Measurements from ENCODE around the gene ICA1L.
"Not testable (repeated sequence)": the region's sequence is repeated elsewhere in the genome, so short reads cannot be mapped to it uniquely, and the experiment has no call there.

ICA1L gene

DNA sequence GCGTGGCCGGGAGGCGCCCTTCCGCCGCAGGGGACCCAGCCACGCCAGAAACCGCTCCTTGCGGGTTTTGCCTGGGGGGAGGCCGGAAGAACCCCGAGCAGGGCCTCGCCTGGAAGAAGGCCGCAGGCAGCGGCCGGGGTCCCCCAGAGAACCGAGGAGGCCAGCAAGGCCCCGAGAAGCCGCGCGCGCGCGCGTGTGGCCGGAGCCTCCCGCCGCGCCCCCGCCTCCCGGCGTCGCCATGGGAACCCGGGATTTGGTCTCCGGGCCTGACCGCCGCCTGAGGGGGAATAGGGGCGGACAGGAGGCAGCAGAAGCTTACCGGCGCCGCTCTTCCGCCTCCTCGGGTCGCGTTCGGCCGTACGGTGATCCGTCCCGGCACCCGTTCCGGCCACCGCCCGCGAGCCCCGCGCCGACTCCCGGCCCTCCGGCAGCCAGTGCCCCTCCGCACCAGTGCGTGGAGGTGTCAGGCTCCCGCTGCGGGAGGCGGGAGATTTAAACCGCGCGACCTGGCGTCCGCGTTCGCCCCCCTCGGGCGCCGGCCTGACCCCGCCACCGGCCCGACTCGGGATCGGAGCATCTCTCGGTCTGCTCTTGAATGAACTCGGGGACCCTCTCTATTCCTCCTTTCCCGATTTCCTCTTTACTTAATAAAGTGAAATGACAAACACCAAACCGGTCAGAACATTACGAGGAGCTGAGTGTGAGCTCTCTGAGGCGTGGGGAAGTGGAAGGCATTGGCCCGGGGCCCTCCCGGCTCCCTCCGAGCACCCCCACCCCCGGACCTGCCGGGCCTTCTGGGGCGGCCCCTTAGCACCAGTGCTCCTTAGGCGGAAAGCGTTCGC lies at the start of gene ICA1L:
Gene ICA1L, minus strand, starts transcription at position 467 of the 842 bp plus-strand sequence. CDS start 42,757 bp downstream, outside the sequence.
- H3K36me3 Mint-ChIP-seq = no peaks in the 10 kb centered on the region
- no peaks in the 10 kb centered on the region for H3K27me3 Mint-ChIP-seq
- H3K27ac Mint-ChIP-seq = peak within 1 kb of the TSS; percentile 79
- peaks cover 15% of the 10 kb centered on the region for H3K4me1 Mint-ChIP-seq
- H3K4me3 Mint-ChIP-seq = peak within 1 kb of the TSS; percentile 90
- ATAC-seq = peak; percentile 73
- no peaks in the 10 kb centered on the region for H3K9me3 Mint-ChIP-seq

GRCh38 chr2:202918860-202919259 lies 47.3 kb upstream of the ICA1L start:
- no peaks in the 10 kb centered on the region for H3K4me1 Mint-ChIP-seq
- no peaks in the 10 kb centered on the region for H3K27me3 Mint-ChIP-seq
- no peak for ATAC-seq
- H3K9me3 Mint-ChIP-seq = no peaks in the 10 kb centered on the region
- H3K27ac Mint-ChIP-seq = no peak overlapping the region
- H3K4me3 Mint-ChIP-seq = no peak overlapping the region
- H3K36me3 Mint-ChIP-seq = peaks cover 8% of the 10 kb centered on the region

- not testable (repeated sequence) for H3K36me3 Mint-ChIP-seq, H3K27me3 Mint-ChIP-seq, H3K9me3 Mint-ChIP-seq
- ATAC-seq = peak; percentile 82
- peak overlapping the region; percentile 98 for H3K4me3 Mint-ChIP-seq
- H3K4me1 Mint-ChIP-seq = peaks cover 30% of the 10 kb centered on the region
- H3K27ac Mint-ChIP-seq = peak overlapping the region; percentile 91
These were observed 41.0 kb upstream of the ICA1L start for GRCh38 chr2:202912342-202913201.

GRCh38 chr2:202911512-202912341 lies 40.2 kb upstream of the ICA1L start, which contains the start of the genes CARF and WDR12:
Gene CARF (plus strand): TSS chr2:202912275. CDS start chr2:202941903, 29,628 bp downstream.
Gene WDR12 (minus strand): TSS chr2:202911673. CDS start chr2:202911476, 197 bp downstream.
- no peaks in the 10 kb centered on the region for H3K27me3 Mint-ChIP-seq
- ATAC-seq = peak; percentile 93
- H3K4me3 Mint-ChIP-seq = peak within 1 kb of the TSS; percentile 98
- H3K36me3 Mint-ChIP-seq = peaks cover 13% of the 10 kb centered on the region
- H3K27ac Mint-ChIP-seq = peak within 1 kb of the TSS; percentile 91
- H3K4me1 Mint-ChIP-seq = peaks cover 34% of the 10 kb centered on the region
- H3K9me3 Mint-ChIP-seq = no peaks in the 10 kb centered on the region

DNA sequence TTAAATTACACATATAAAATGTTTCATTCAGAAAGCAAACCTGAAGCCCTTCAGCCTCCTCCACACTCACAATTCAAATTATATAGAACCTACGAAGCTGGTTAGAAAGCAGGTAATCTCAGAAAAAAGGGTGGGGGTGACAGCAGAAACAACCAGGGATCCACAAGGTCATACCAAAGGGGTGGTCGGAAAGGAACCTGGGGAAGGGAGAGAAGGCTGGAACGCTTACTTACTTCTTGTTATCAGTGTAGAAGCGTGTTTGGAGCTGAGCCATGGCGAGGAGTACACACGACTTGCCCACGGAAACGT lies 39.6 kb upstream of the ICA1L start:
- peak overlapping the region; percentile 91 for H3K27ac Mint-ChIP-seq
- peaks cover 17% of the 10 kb centered on the region for H3K36me3 Mint-ChIP-seq
- H3K4me3 Mint-ChIP-seq = peak overlapping the region; percentile 98
- H3K27me3 Mint-ChIP-seq = no peaks in the 10 kb centered on the region
- H3K4me1 Mint-ChIP-seq = peaks cover 34% of the 10 kb centered on the region
- ATAC-seq = no peak
- no peaks in the 10 kb centered on the region for H3K9me3 Mint-ChIP-seq

GRCh38 chr2:202910698-202911097 lies 39.1 kb upstream of the ICA1L start:
- Mint-ChIP-seq H3K4me1 (peaks cover 34% of the 10 kb centered on the region), H3K27me3 (no peaks in the 10 kb centered on the region), H3K9me3 (no peaks in the 10 kb centered on the region), H3K4me3 (peak overlapping the region; percentile 98), H3K27ac (peak overlapping the region; percentile 91), H3K36me3 (peaks cover 20% of the 10 kb centered on the region)
- no peak for ATAC-seq

DNA sequence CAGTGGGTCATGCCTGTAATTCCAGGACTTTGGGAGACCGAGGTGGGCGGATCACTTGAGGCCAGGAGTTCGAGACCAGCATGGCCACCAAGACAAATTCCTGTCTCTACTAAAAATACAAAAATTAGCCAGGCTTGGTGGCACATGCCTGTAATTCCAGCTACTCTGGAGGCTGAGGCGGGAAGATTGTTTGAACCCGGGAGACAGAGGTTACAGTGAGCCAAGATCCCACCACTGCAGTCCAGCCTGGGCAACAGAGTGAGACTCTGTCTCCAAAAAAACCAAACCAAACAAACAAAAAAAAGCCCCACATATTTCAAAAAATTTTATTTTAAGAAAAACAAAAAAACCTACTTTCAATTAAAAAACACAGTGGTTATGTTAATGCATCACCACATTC lies 38.7 kb upstream of the ICA1L start:
- ATAC-seq, H3K9me3 Mint-ChIP-seq, H3K27me3 Mint-ChIP-seq, H3K27ac Mint-ChIP-seq: not testable (repeated sequence)
- Mint-ChIP-seq H3K4me1 (peaks cover 34% of the 10 kb centered on the region), H3K36me3 (peaks cover 25% of the 10 kb centered on the region), H3K4me3 (peak overlapping the region; percentile 98)

DNA sequence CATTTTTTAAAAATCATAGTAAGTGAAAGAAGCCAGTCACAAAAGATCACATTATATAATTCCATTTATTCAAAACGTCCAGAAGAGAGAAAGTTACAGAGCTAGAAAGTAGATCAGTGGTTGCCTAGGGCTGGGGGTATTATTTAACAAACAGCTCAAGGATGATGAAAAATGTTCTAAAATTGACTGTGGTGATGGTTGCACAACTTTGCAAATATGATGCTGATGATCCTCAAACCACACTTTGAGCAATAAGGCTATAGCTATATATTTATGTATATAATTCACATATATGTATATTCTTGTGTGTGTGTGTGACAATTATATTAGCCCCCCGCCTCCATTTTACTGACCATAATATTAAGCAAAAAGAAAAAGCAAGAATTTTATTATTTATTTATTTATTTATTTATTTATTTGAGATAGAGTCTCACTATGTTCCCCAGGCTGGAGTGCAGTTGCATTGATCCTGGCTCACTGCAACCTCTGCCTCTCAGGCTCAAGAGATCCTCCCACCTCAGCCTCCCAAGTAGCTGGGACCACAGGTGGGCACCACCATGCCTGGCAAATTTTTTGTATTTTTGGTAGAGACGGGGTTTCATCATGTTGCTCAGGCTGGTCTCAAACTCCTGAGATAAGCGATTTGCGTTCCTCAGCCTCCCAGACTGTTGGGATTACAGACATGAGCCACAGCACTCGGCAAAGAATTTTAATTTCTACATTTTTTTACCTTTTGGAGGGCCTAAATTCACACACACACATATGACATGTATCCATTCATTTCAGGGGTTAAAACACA lies 38.0 kb upstream of the ICA1L start:
- Mint-ChIP-seq H3K4me1 (peaks cover 34% of the 10 kb centered on the region), H3K27me3 (no peaks in the 10 kb centered on the region), H3K4me3 (peak overlapping the region; percentile 98), H3K27ac (no peak overlapping the region), H3K9me3 (peaks cover 1% of the 10 kb centered on the region), H3K36me3 (peaks cover 32% of the 10 kb centered on the region)
- no peak for ATAC-seq

DNA sequence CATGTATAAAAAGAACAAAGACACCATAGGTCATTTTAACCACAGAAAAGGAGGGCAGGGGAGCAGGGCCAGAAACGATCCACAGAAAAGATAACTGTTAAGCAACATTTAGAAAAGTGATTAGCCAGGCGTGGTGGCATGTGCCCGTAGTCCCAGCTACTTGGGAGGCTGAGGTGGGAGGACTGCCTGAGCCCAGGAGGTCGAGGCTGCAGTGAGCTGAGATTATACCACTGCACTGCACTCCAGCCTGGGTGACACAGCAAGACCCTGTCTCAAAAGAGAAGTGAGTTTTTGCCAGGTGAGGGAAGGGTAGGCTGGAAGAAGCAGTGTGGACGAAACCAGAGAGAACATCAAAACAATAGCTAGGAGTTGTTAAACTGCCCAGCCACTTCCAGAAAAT lies 36.6 kb upstream of the ICA1L start:
- Mint-ChIP-seq H3K36me3 (peaks cover 46% of the 10 kb centered on the region), H3K9me3 (peaks cover 2% of the 10 kb centered on the region), H3K27ac (peak overlapping the region; percentile 45), H3K27me3 (no peaks in the 10 kb centered on the region), H3K4me3 (no peak overlapping the region), H3K4me1 (peaks cover 34% of the 10 kb centered on the region)
- no peak for ATAC-seq

- not testable (repeated sequence) for H3K27ac Mint-ChIP-seq, H3K27me3 Mint-ChIP-seq, ATAC-seq, H3K4me3 Mint-ChIP-seq, H3K9me3 Mint-ChIP-seq
- H3K36me3 Mint-ChIP-seq = peaks cover 62% of the 10 kb centered on the region
- peaks cover 33% of the 10 kb centered on the region for H3K4me1 Mint-ChIP-seq
These were observed 33.9 kb upstream of the ICA1L start for GRCh38 chr2:202905507-202905906.

GRCh38 chr2:202885190-202885589 lies 13.6 kb upstream of the ICA1L start:
- H3K9me3 Mint-ChIP-seq = no peaks in the 10 kb centered on the region
- H3K27me3 Mint-ChIP-seq = no peaks in the 10 kb centered on the region
- H3K4me3 Mint-ChIP-seq = no peak overlapping the region
- ATAC-seq = no peak
- no peak overlapping the region for H3K27ac Mint-ChIP-seq
- peaks cover 54% of the 10 kb centered on the region for H3K36me3 Mint-ChIP-seq
- H3K4me1 Mint-ChIP-seq = no peaks in the 10 kb centered on the region

GRCh38 chr2:202883987-202884675 lies 12.6 kb upstream of the ICA1L start:
- no peaks in the 10 kb centered on the region for H3K4me1 Mint-ChIP-seq
- no peaks in the 10 kb centered on the region for H3K9me3 Mint-ChIP-seq
- H3K4me3 Mint-ChIP-seq = no peak overlapping the region
- H3K27me3 Mint-ChIP-seq = no peaks in the 10 kb centered on the region
- peaks cover 46% of the 10 kb centered on the region for H3K36me3 Mint-ChIP-seq
- no peak for ATAC-seq
- no peak overlapping the region for H3K27ac Mint-ChIP-seq

DNA sequence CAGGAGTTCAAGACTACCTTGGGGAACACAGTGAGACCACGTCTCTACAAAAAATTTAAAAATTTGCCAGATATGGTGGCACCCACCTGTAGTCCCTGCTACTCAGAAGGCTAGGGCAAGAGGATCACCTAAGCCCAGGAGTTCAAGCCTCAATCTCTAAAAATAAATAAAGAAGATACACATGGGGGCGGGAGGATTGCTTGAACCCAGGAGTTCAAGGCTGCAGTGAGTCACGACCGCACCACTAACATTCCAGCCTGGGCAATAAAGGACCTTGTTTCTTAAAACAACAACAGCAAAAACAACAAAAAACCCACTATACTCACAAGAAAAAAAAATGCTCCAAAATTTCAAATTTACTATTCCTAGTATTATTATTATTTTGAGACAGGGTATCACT lies 10.0 kb upstream of the ICA1L start:
- H3K27ac Mint-ChIP-seq = no peak overlapping the region
- peaks cover 27% of the 10 kb centered on the region for H3K36me3 Mint-ChIP-seq
- no peaks in the 10 kb centered on the region for H3K27me3 Mint-ChIP-seq
- H3K4me3 Mint-ChIP-seq = no peak overlapping the region
- no peak for ATAC-seq
- no peaks in the 10 kb centered on the region for H3K9me3 Mint-ChIP-seq
- H3K4me1 Mint-ChIP-seq = no peaks in the 10 kb centered on the region

DNA sequence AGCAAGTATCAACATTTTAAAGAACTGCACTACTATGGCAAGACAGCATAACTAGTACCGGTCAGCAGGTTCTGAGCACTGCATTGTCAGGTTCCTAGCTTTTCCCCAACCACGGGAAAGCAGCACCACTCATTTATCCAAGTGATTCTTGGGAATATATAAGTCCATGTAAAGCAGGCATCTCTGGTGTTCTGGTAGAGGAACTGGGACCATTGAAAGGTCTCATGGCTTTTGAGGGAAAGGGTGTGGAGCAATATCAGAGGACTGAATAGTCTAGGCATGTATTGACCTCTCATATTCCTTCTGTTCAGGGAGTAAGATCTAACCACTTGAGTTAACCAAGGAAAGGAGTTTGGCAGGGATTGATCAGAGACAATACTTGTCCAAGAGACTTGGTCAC lies 6.1 kb upstream of the ICA1L start:
- Mint-ChIP-seq H3K27me3 (no peaks in the 10 kb centered on the region), H3K4me1 (no peaks in the 10 kb centered on the region), H3K9me3 (no peaks in the 10 kb centered on the region), H3K36me3 (peaks cover 5% of the 10 kb centered on the region), H3K27ac (no peak overlapping the region), H3K4me3 (no peak overlapping the region)
- no peak for ATAC-seq
